Activated CD4-positive, alpha-beta T cell treated with anti-CD3 and anti-CD28 coated beads, Interleukin-2, amount 50 U/mL, for 24 hours (primary cell): ENCODE data around the gene NRP1.
"Not testable (repeated sequence)": the region's sequence is repeated elsewhere in the genome, so short reads cannot be mapped to it uniquely, and the experiment has no call there.

Experiments used
- DNase-seq, 2 donors: peaks; one replicate each; pipeline ENCODE4 v3.0.0-alpha.2; 2020; ENCODE audit warnings: low read depth in 1 of 2, low spot score in 1 of 2

NRP1 gene

GRCh38 chr10:33325929-33326328 lies 8.5 kb downstream of the NRP1 start:
- DNase-seq = no peak

GRCh38 chr10:33323721-33324120 lies 10.7 kb downstream of the NRP1 start:
- no peak for DNase-seq

GRCh38 chr10:33321516-33321915 lies 13.0 kb downstream of the NRP1 start:
- no peak for DNase-seq

GRCh38 chr10:33320288-33320687 lies 14.2 kb downstream of the NRP1 start:
- DNase-seq = no peak

- no peak for DNase-seq
These were observed 18.6 kb downstream of the NRP1 start for GRCh38 chr10:33315891-33316290.

GRCh38 chr10:33314811-33315561 lies 19.5 kb downstream of the NRP1 start:
- DNase-seq = no peak

GRCh38 chr10:33311640-33312039 lies 22.8 kb downstream of the NRP1 start:
- no peak for DNase-seq

- no peak for DNase-seq
These were observed 23.6 kb downstream of the NRP1 start for GRCh38 chr10:33310853-33311252.

- no peak for DNase-seq
These were observed 25.1 kb downstream of the NRP1 start for GRCh38 chr10:33309406-33309805.

- DNase-seq = no peak
These were observed 26.6 kb downstream of the NRP1 start for GRCh38 chr10:33307835-33308234.

- DNase-seq = no peak
These were observed 27.6 kb downstream of the NRP1 start for GRCh38 chr10:33306701-33307519.

GRCh38 chr10:33306126-33306525 lies 28.3 kb downstream of the NRP1 start:
- DNase-seq = no peak

GRCh38 chr10:33304423-33305225 lies 29.8 kb downstream of the NRP1 start:
- DNase-seq = no peak

- no peak for DNase-seq
These were observed 30.5 kb downstream of the NRP1 start for GRCh38 chr10:33303988-33304387.

GRCh38 chr10:33302208-33302829 lies 32.1 kb downstream of the NRP1 start:
- no peak for DNase-seq

GRCh38 chr10:33301097-33301789 lies 33.2 kb downstream of the NRP1 start:
- DNase-seq = no peak

- DNase-seq = not testable (repeated sequence)
These were observed 33.9 kb downstream of the NRP1 start for GRCh38 chr10:33300544-33300943.

- DNase-seq = no peak
These were observed 35.6 kb downstream of the NRP1 start for GRCh38 chr10:33298893-33299292.

GRCh38 chr10:33298110-33298509 lies 36.4 kb downstream of the NRP1 start:
- DNase-seq = no peak

- no peak for DNase-seq
These were observed 38.6 kb downstream of the NRP1 start for GRCh38 chr10:33295851-33296250.
